NB4 (cell line): ENCODE data around the gene SLF2.

ENCODE experiments used
- MYC ChIP-seq: IDR thresholded peaks from 2 replicates; pipeline ENCODE4 v1.6.1; 2011; ENCODE audit warnings: low read depth, low read length
- POLR2A ChIP-seq: IDR thresholded peaks from 2 replicates; pipeline ENCODE4 v1.6.1; 2011; ENCODE audit warnings: mild to moderate bottlenecking; ENCODE audit not compliant: insufficient read length; ENCODE audit errors: extremely low read depth
- TF ChIP-seq, protein P1 (sequence below): IDR thresholded peaks from one replicate; pipeline ENCODE4 v1.5.1; 2012; ENCODE audit warnings: low read depth, low read length
- TF ChIP-seq, protein P2 (sequence below): IDR thresholded peaks from 2 replicates; pipeline ENCODE4 v1.6.1; 2011; ENCODE audit warnings: low read depth, low read length

DNA sequence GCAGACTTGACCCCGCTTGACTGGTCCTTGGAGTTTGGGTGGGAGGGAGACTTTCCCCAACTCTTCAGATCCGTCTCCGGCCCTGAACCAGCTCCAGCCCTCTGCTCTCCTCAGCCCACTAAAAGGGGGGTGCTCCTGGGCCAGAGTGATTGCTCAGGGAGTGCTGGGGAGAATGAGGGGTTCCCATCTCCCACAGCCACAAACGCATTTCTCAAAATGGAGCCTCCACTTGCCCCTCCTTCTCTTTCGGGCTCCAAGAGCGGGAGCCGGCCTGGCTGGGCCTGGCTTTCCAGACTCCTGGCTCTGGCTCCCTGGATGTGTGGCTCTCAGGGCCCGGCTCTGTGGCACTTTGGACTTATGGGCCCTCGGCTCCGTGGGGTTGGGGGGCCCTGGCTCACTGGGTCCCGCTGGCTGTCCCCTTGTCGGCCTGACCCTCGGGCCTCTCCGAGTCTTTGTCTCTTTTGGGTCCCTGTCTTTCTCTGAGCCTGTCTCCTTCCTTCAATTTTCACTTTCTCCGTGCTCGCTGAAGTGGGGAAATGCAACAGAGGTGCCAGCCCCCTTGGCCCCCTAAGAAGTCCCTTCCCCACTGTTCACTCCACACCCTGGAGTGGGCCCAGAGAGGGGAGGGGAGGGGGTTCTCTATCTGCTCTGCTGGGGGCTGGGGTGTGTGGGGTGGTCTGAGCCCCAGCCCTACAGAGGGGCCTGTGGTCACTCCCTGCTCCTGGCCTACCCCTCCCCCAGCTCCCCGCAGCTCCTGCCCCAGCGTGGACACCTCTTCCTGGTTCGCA, 87.6 kb downstream of the SLF2 start:
- TF ChIP-seq POLR2A, result no peak
- TF ChIP-seq, protein P1, sequence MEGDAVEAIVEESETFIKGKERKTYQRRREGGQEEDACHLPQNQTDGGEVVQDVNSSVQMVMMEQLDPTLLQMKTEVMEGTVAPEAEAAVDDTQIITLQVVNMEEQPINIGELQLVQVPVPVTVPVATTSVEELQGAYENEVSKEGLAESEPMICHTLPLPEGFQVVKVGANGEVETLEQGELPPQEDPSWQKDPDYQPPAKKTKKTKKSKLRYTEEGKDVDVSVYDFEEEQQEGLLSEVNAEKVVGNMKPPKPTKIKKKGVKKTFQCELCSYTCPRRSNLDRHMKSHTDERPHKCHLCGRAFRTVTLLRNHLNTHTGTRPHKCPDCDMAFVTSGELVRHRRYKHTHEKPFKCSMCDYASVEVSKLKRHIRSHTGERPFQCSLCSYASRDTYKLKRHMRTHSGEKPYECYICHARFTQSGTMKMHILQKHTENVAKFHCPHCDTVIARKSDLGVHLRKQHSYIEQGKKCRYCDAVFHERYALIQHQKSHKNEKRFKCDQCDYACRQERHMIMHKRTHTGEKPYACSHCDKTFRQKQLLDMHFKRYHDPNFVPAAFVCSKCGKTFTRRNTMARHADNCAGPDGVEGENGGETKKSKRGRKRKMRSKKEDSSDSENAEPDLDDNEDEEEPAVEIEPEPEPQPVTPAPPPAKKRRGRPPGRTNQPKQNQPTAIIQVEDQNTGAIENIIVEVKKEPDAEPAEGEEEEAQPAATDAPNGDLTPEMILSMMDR, result no peak
- TF ChIP-seq, protein P2, sequence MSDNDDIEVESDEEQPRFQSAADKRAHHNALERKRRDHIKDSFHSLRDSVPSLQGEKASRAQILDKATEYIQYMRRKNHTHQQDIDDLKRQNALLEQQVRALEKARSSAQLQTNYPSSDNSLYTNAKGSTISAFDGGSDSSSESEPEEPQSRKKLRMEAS, result no peak
- no peak for TF ChIP-seq MYC
